K562 (cell line): ENCODE measurements around the gene PPP2R2B. TPM values are rescaled to one million over a fixed set of nuclear protein-coding genes. Genes with fewer than 3 reads are reported as not detected.

Experiments
- CBFB ChIP-seq: sonication (generic); formaldehyde crosslinking; IDR thresholded peaks from 2 replicates; pipeline ENCODE4 v1.4.0; 2020; ENCODE audit warnings: mild to moderate bottlenecking, missing genetic modification reagents
- MBD2 ChIP-seq: sonication (generic); IDR thresholded peaks from 2 replicates; pipeline ENCODE4 v1.6.1; 2016; ENCODE audit warnings: low read depth, borderline replicate concordance
- POLR2H ChIP-seq: IDR thresholded peaks from 2 replicates; pipeline ENCODE4 v1.6.1; 2016; ENCODE audit warnings: missing genetic modification characterization, low read depth, mild to moderate bottlenecking, control low read depth, missing compliant biosample characterization, moderate library complexity
- POLR3A ChIP-seq: IDR thresholded peaks from 2 replicates; pipeline ENCODE4 v1.6.1; 2011; ENCODE audit warnings: borderline replicate concordance, mild to moderate bottlenecking, moderate library complexity; ENCODE audit not compliant: insufficient read length, insufficient read depth; ENCODE audit errors: extremely low read depth
- polyA plus RNA-seq, 8 experiments: library from polyadenylated mRNA; depleted of rRNA in 4 of 8; stranded (reverse) in 5 of 8; unstranded in 3 of 8; fragments of >200 nt; fragmentation: Nextera tagmentation in 2 of 8; fragmentation: Illumina TruSeq in 1 of 8; extraction: Ambion mirVana in 2 of 8; extraction: Trizol in 1 of 8; gene quantifications; 2 replicates each; pipeline versions ENCODE4 v1.2.1 to v1.2.3, GENCODE V29; 2011 to 2014; ENCODE audit warnings: inconsistent platforms in 1 of 8, missing spikeins in 1 of 8
- total RNA-seq, 7 experiments: library from RNA; depleted of rRNA in 6 of 7; stranded (reverse); fragments of >200 nt in 6 of 7; fragmentation: Illumina TruSeq in 2 of 7; extraction: Trizol in 2 of 7; gene quantifications; 2 replicates each; pipeline versions ENCODE4 v1.2.1 to v1.2.3, GENCODE V29; 2011 to 2021; ENCODE audit warnings: low replicate concordance in 1 of 7
- TF ChIP-seq, protein P1 (sequence below): fragments of 200-800 bp; sonication (Bioruptor generic); IDR thresholded peaks from 2 replicates; pipeline ENCODE4 v1.6.1; 2016; ENCODE audit warnings: missing genetic modification characterization, missing compliant biosample characterization
- TF ChIP-seq, protein P2 (sequence below): fragments of 450-650 bp; formaldehyde crosslinking; IDR thresholded peaks from 2 replicates; pipeline ENCODE4 v1.4.0; 2020; ENCODE audit warnings: mild to moderate bottlenecking, mixed read lengths
- TF ChIP-seq, protein P3 (sequence below): fragments of 450-650 bp; formaldehyde crosslinking; IDR thresholded peaks from 2 replicates; pipeline ENCODE4 v1.4.0; 2020; ENCODE audit warnings: mild to moderate bottlenecking, moderate library complexity

The PPP2R2B gene
- total and polyA plus RNA-seq, 9 of the 15 experiments (the other 6 are each of a cell fraction or from before 2014, with no cell fraction given), result not detected

DNA sequence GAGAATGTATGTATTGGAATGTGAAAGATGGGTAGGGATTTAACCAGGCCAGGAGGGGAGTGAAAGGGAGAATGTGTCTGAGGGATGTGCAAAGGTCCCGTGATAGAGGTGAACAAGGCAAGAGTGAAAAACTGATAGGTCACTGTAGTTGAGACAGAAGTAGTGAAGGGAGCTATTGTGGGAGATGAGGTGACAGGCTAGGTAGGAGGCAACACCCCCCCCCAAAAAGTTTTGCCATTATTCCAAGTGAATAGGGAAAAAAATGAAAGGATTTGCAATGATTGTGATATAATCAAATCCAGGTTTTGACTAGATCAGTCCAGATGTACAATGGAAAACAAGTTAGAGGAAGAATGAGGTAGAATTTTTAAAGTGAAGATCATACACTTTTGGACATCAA lies 226.0 kb downstream of the PPP2R2B start (continued):
- TF ChIP-seq, protein P1, sequence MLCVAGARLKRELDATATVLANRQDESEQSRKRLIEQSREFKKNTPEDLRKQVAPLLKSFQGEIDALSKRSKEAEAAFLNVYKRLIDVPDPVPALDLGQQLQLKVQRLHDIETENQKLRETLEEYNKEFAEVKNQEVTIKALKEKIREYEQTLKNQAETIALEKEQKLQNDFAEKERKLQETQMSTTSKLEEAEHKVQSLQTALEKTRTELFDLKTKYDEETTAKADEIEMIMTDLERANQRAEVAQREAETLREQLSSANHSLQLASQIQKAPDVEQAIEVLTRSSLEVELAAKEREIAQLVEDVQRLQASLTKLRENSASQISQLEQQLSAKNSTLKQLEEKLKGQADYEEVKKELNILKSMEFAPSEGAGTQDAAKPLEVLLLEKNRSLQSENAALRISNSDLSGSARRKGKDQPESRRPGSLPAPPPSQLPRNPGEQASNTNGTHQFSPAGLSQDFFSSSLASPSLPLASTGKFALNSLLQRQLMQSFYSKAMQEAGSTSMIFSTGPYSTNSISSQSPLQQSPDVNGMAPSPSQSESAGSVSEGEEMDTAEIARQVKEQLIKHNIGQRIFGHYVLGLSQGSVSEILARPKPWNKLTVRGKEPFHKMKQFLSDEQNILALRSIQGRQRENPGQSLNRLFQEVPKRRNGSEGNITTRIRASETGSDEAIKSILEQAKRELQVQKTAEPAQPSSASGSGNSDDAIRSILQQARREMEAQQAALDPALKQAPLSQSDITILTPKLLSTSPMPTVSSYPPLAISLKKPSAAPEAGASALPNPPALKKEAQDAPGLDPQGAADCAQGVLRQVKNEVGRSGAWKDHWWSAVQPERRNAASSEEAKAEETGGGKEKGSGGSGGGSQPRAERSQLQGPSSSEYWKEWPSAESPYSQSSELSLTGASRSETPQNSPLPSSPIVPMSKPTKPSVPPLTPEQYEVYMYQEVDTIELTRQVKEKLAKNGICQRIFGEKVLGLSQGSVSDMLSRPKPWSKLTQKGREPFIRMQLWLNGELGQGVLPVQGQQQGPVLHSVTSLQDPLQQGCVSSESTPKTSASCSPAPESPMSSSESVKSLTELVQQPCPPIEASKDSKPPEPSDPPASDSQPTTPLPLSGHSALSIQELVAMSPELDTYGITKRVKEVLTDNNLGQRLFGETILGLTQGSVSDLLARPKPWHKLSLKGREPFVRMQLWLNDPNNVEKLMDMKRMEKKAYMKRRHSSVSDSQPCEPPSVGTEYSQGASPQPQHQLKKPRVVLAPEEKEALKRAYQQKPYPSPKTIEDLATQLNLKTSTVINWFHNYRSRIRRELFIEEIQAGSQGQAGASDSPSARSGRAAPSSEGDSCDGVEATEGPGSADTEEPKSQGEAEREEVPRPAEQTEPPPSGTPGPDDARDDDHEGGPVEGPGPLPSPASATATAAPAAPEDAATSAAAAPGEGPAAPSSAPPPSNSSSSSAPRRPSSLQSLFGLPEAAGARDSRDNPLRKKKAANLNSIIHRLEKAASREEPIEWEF (CRISPR knock-in tag), result no peak
- TF ChIP-seq CBFB (CRISPR knock-in tag), result no peak
- TF ChIP-seq, protein P2, sequence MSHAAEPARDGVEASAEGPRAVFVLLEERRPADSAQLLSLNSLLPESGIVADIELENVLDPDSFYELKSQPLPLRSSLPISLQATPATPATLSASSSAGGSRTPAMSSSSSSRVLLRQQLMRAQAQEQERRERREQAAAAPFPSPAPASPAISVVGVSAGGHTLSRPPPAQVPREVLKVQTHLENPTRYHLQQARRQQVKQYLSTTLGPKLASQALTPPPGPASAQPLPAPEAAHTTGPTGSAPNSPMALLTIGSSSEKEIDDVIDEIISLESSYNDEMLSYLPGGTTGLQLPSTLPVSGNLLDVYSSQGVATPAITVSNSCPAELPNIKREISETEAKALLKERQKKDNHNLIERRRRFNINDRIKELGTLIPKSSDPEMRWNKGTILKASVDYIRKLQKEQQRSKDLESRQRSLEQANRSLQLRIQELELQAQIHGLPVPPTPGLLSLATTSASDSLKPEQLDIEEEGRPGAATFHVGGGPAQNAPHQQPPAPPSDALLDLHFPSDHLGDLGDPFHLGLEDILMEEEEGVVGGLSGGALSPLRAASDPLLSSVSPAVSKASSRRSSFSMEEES (CRISPR knock-in tag), result no peak
- no peak for TF ChIP-seq POLR3A
- no peak for TF ChIP-seq MBD2
- TF ChIP-seq POLR2H, result no peak
- TF ChIP-seq, protein P3, sequence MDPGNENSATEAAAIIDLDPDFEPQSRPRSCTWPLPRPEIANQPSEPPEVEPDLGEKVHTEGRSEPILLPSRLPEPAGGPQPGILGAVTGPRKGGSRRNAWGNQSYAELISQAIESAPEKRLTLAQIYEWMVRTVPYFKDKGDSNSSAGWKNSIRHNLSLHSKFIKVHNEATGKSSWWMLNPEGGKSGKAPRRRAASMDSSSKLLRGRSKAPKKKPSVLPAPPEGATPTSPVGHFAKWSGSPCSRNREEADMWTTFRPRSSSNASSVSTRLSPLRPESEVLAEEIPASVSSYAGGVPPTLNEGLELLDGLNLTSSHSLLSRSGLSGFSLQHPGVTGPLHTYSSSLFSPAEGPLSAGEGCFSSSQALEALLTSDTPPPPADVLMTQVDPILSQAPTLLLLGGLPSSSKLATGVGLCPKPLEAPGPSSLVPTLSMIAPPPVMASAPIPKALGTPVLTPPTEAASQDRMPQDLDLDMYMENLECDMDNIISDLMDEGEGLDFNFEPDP (CRISPR knock-in tag), result no peak
